ENCODE data around the gene WDR33. TPM values are rescaled to one million over a fixed set of nuclear protein-coding genes. Genes with fewer than 3 reads are reported as not detected.

Gene WDR33
- total RNA-seq: 15.1 and 15.3 TPM in 2 replicates

DNA sequence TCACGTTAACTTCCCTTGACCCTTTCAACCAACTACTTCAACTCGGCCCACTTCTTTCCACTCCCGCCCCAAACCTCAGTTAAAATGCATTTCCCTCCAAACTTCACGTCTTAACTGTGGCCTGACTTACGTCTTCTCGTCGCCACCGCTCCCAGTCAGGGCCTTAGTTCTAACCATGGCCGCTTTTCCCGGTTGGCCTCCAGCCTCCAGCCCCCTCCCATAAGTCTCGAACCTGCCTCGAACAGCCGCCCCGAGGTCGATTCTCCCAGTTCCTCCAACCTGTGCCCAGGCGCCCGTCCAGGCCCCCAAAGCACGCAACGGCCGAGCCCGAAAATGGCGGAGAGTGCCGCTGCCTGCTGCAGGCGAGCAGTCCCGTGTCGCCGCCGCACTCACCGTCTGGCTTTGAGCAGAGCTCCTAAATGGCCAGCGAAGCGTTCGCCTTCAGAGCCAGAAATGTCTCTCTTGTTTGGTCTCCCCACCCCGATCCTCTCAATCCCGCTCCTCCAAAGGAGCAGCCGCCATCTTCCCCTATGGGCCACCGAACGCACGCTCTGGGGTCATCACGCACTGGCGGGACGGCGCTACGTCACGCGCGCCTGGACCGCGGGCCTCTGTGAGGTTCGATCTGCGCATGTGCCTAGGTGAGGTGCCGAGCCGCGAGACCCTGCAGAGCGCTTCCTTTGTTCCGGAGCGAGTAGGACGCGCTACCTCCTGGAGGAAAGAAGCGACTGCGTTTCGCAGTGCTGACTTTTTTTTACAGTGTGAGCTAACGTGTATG is at the start of gene WDR33:
TSS of gene WDR33 (minus strand) at position 553 of the 778 bp plus-strand sequence. CDS start 40,190 bp downstream, outside the sequence.

GRCh38 chr2:127701193-127701650 is 109.7 kb downstream of the WDR33 start, which contains the start of gene SFT2D3:
Gene SFT2D3 (plus strand): TSS chr2:127701497. CDS start chr2:127701529, 32 bp downstream.

GRCh38 chr2:127675331-127676261 is 135.4 kb downstream of the WDR33 start, which contains the start of gene LIMS2:
Gene LIMS2 (minus strand): TSS chr2:127675530. CDS start chr2:127675024, 506 bp downstream.

Other genes starting within 250 kb of the WDR33 start
- gene GPR17, start 165.0 kb downstream of the WDR33 start, total RNA-seq: not detected in 2 replicates
- not detected in 2 replicates for gene LIMS2, start 135.6 kb downstream of the WDR33 start, total RNA-seq
- 3.6 and 6.6 TPM in 2 replicates for gene SFT2D3, start 109.7 kb downstream of the WDR33 start, total RNA-seq
- 13.0 and 22.1 TPM in 2 replicates for gene POLR2D, start 47.0 kb upstream of the WDR33 start, total RNA-seq
- gene AMMECR1L, start 74.8 kb upstream of the WDR33 start, total RNA-seq: 11.9 and 15.2 TPM in 2 replicates
- 7.1 and 9.7 TPM in 2 replicates for gene SAP130, start 216.9 kb upstream of the WDR33 start, total RNA-seq